ENCODE data around the gene TAL2.

The TAL2 gene

DNA sequence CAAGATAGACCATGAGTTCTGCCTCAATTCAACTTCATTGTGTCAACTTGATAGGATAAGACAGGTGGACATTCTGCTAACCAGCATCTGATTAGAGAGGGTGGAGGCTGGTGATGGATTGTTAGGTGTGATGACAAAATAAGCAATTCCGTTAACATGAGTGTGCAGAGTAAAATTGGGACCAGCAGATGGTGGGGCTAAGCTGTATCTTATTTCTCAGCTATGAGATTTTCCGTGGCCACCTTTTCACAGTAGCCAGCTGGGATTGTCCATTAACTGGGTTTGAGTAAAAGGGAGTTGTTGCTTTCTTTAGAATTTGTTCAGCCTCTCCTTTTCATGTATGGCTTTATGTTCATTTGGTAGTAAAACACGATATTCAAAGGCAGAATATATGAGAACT is 28.8 kb upstream of the TAL2 start:
- TF ChIP-seq TAF1 (IDR thresholded peaks at IDR 0.05; ENCODE audit: borderline replicate concordance, insufficient read depth, low read length) (no peak), FOXP2 (optimal IDR thresholded peaks at IDR 0.05; ENCODE audit: borderline replicate concordance, extremely low read depth, extremely low read length, insufficient read depth) (no peak), POLR2AphosphoS5 (IDR thresholded peaks at IDR 0.05; ENCODE audit: low read depth, low read length) (no peak), SIN3A (IDR thresholded peaks at IDR 0.05; ENCODE audit: borderline replicate concordance, insufficient read depth, low read length) (no peak)
- TF ChIP-seq, protein P1, sequence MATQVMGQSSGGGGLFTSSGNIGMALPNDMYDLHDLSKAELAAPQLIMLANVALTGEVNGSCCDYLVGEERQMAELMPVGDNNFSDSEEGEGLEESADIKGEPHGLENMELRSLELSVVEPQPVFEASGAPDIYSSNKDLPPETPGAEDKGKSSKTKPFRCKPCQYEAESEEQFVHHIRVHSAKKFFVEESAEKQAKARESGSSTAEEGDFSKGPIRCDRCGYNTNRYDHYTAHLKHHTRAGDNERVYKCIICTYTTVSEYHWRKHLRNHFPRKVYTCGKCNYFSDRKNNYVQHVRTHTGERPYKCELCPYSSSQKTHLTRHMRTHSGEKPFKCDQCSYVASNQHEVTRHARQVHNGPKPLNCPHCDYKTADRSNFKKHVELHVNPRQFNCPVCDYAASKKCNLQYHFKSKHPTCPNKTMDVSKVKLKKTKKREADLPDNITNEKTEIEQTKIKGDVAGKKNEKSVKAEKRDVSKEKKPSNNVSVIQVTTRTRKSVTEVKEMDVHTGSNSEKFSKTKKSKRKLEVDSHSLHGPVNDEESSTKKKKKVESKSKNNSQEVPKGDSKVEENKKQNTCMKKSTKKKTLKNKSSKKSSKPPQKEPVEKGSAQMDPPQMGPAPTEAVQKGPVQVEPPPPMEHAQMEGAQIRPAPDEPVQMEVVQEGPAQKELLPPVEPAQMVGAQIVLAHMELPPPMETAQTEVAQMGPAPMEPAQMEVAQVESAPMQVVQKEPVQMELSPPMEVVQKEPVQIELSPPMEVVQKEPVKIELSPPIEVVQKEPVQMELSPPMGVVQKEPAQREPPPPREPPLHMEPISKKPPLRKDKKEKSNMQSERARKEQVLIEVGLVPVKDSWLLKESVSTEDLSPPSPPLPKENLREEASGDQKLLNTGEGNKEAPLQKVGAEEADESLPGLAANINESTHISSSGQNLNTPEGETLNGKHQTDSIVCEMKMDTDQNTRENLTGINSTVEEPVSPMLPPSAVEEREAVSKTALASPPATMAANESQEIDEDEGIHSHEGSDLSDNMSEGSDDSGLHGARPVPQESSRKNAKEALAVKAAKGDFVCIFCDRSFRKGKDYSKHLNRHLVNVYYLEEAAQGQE (IDR thresholded peaks at IDR 0.05; ENCODE audit: insufficient read depth in 1 of 2, low read depth in 2 of 2, low read length in 2 of 2), result no peak

DNA sequence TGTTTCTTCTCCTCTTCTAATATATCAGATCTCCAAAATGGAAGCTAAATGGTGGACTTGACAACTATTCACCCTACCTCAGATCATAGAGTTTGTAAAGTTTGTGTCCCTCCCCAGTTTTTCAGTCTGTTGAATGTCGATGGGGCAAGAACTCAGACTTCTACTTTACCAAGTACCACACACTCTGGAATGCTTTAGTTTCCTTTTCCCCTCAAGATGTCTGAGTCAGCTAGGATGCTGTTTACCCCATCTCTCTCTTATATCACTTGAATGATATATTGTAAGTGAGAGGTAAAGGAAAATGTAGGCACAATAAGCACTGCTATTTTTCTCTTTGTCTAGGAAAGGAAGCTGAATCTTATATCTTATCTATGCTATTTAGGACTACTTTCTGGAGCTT is 25.9 kb upstream of the TAL2 start:
- TF ChIP-seq SIN3A (IDR thresholded peaks at IDR 0.05; ENCODE audit: borderline replicate concordance, insufficient read depth, low read length) (no peak), FOXP2 (optimal IDR thresholded peaks at IDR 0.05; ENCODE audit: borderline replicate concordance, extremely low read depth, extremely low read length, insufficient read depth) (no peak)

DNA sequence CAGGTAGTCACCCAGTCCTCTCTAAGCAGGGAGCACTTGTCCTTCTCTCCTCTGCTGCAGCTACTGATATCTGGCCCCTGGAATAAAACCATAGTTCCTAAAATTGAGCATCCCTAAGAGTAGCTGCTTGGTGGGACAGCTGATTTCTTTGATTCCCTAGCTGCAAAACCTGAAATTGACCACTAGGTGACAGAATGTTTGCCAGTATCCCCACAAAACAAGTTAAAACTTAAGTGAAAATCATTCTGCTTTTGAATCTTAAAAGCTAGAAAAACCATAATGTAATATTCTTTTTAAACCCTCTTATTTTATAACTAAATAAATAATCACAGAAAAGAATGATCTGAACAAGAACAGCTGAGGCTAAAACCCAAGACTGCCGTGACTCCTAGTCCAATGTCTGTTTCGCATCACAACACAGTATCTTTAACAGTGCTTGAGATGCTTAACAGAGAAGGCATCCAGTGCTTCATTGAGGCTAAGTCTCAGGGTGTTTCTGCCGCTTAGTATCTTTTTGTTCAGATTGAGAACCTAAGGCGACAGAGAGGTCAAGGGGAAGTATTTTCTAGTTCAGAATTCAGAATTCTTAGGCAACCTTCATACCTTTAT is 24.4 kb upstream of the TAL2 start:
- TF ChIP-seq POLR2AphosphoS5 (IDR thresholded peaks at IDR 0.05; ENCODE audit: low read depth, low read length), result no peak

DNA sequence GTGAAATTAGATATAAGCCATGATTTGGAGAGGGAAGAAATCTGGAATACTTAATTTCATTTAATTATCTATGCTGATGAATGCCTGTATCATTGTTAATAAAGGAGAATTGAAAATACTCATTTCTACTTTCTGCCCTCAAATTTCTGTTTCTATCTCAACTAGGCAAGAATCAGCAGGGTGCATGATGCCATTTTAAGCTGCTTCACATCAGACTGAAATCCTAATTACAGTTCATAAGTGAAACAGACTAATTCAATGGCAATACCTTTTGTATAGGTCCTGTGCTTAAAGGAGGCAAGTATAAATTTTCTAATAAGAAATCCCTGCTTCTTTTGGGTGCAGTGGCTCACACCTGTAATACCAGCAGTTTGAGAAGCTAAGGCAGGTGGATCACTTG is 22.3 kb upstream of the TAL2 start:
- TF ChIP-seq POLR2AphosphoS5 (IDR thresholded peaks at IDR 0.05; ENCODE audit: low read depth, low read length) (no peak), FOXP2 (optimal IDR thresholded peaks at IDR 0.05; ENCODE audit: borderline replicate concordance, extremely low read depth, extremely low read length, insufficient read depth) (no peak), SIN3A (IDR thresholded peaks at IDR 0.05; ENCODE audit: borderline replicate concordance, insufficient read depth, low read length) (no peak), TAF1 (IDR thresholded peaks at IDR 0.05; ENCODE audit: borderline replicate concordance, insufficient read depth, low read length) (no peak)
- TF ChIP-seq, protein P1 (IDR thresholded peaks at IDR 0.05; ENCODE audit: insufficient read depth in 1 of 2, low read depth in 2 of 2, low read length in 2 of 2), result no peak

DNA sequence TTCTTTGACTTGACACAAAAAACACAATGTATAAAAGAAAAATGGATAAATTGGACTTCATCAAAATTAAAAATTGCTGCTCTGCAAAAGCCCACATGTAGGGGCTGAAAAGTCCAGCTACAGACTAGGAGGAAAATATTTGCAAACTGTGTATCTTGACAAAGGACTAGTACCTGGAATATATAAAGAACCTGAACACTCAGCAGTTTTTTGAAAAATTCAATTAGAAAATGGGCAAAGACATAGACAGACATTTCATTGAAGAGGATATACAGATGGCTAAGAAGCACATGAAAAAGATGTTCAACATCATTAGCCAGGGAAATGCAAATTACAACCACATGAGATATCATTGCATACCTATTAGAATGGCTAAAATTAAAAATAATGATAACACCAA is 18.5 kb upstream of the TAL2 start:
- no peak for TF ChIP-seq FOXP2 (optimal IDR thresholded peaks at IDR 0.05; ENCODE audit: borderline replicate concordance, extremely low read depth, extremely low read length, insufficient read depth)
- TF ChIP-seq, protein P1 (IDR thresholded peaks at IDR 0.05; ENCODE audit: insufficient read depth in 1 of 2, low read depth in 2 of 2, low read length in 2 of 2), result no peak
- TF ChIP-seq TAF1 (IDR thresholded peaks at IDR 0.05; ENCODE audit: borderline replicate concordance, insufficient read depth, low read length), result no peak
- no peak for TF ChIP-seq SIN3A (IDR thresholded peaks at IDR 0.05; ENCODE audit: borderline replicate concordance, insufficient read depth, low read length)
- TF ChIP-seq POLR2AphosphoS5 (IDR thresholded peaks at IDR 0.05; ENCODE audit: low read depth, low read length), result no peak

DNA sequence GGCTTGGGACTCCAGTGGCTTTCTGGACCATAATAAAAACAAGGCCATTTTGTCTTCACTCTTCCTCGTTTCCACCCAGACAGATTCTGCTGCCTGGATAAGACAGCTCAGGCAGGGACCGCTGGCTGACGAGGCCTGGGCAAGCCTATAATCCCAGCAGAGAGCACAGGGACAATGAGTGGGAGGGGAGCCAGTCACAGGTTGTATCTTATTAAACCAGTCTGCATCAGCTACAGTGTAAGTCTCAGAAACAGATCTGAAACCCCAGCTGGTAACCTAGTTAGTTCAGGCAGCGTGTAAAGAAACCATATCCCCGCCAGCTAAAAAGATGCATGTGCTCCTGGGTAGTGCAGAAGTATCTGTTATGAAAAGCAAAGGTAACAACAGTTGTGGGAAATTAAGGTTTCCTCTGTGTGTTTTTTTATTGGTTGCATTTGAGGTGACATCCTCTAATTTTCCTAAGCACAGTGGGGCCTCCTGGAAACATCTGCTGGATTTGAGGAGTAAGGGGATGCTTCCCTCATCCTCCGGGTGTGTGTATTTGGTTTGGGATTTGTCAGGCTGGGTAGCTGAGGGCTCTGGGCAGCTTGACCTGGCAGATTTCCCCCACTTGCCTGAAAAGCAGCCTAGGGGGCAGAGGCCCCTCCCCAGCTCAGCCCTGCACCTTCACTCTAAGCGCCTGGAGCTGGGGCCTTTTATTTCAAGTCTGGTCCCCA is 15.2 kb upstream of the TAL2 start:
- TF ChIP-seq SIN3A (IDR thresholded peaks at IDR 0.05; ENCODE audit: borderline replicate concordance, insufficient read depth, low read length), result no peak

All from PFSK-1 (cell line).